HepG2 (cell line): ENCODE data around the gene PRR33. TPM values are rescaled to one million over a fixed set of nuclear protein-coding genes. Genes with fewer than 3 reads are reported as not detected.

Source experiments
- ATAC-seq: fragments of 200-7000 bp; cut with Tn5 transposase; 3 replicates; pipeline ENCODE4 v1.9.1; 2020; ENCODE audit warnings: mild to moderate bottlenecking, moderate library complexity
- BruUV-seq: library from RNA; stranded (reverse); fragments of 400-500 nt; replicated peaks from 2 replicates; lab custom pipeline; 2021; lab: Mats Ljungman, UMichigan
- CTCF ChIA-PET: fragments of 300-600 bp; formaldehyde crosslinking; extraction: SDS; loops from one replicate; lab custom pipeline; 2021; ENCODE audit warnings: low total read pairs, inconsistent platforms, low intra/inter-chr PET ratio; lab: Yijun Ruan, JAX
- POLR2A ChIA-PET: fragments of 350-600 bp; sonication (Branson Sonifier 250); formaldehyde crosslinking; loops from one replicate; lab custom pipeline; 2020; ENCODE audit warnings: antibody characterized with exemption, inconsistent platforms; lab: Yijun Ruan, JAX
- DNase-seq: peaks from one replicate; pipeline ENCODE4 v3.0.0-alpha.2; 2015; ENCODE audit warnings: low spot score
- FAIRE-seq: peaks from 3 replicates; lab custom pipeline; 2011; peaks lifted over from hg19 to GRCh38; lab: Jason Lieb, UNC
- H2AFZ ChIP-seq: one replicate; pipeline ENCODE4 v1.6.1; 2011; ENCODE audit warnings: low read length, inconsistent platforms
- H3K27ac ChIP-seq: fragments of 300-600 bp; 3 replicates; pipeline ENCODE4 v1.8.0; 2011; ENCODE audit warnings: mixed run types, mild to moderate bottlenecking, mixed read lengths, low read length, inconsistent platforms; ENCODE audit not compliant: insufficient read depth; ENCODE audit errors: extremely low read length
- H3K27me3 ChIP-seq, 2 experiments: fragments of 200-600 bp in 1 of 2; 2 replicates in 1 of 2; 3 replicates in 1 of 2; pipeline versions ENCODE4 v1.6.0 to v1.8.0; 2011; ENCODE audit warnings: low read length in 2 of 2, mild to moderate bottlenecking in 2 of 2, moderate library complexity in 2 of 2, inconsistent platforms in 1 of 2; ENCODE audit not compliant: insufficient read depth in 2 of 2, control insufficient read depth in 1 of 2
- H3K36me3 ChIP-seq, 2 experiments: fragments of 200-600 bp in 1 of 2; replicated peaks in 1 of 2; 2 replicates in 1 of 2; 3 replicates in 1 of 2; pipeline versions ENCODE4 v1.5.1 to v1.8.0; 2011; ENCODE audit warnings: low read length in 2 of 2, inconsistent platforms in 1 of 2; ENCODE audit not compliant: insufficient read depth in 2 of 2, control insufficient read depth in 1 of 2
- H3K4me1 ChIP-seq: 2 replicates; pipeline ENCODE4 v1.5.1; 2012; ENCODE audit warnings: low read length, inconsistent platforms; ENCODE audit not compliant: insufficient read depth
- H3K4me2 ChIP-seq: 2 replicates; pipeline ENCODE4 v1.6.0; 2011; ENCODE audit warnings: low read depth, low read length, inconsistent platforms
- H3K4me3 ChIP-seq, 3 experiments: fragments of 200-600 bp in 1 of 3; sonication (generic), shearing (Covaris generic) in 1 of 3; replicated peaks in 1 of 3; 2 replicates each; pipeline ENCODE4 v1.5.1; 2011 to 2016; ENCODE audit warnings: low read length in 3 of 3, inconsistent platforms in 2 of 3, low read depth in 2 of 3, mild to moderate bottlenecking in 2 of 3, control low read depth in 1 of 3, mixed read lengths in 1 of 3; ENCODE audit not compliant: insufficient read depth in 1 of 3
- H3K79me2 ChIP-seq: one replicate; pipeline ENCODE4 v1.6.1; 2011; ENCODE audit warnings: low read length, inconsistent platforms; ENCODE audit not compliant: insufficient read depth
- H3K9ac ChIP-seq: 2 replicates; pipeline ENCODE4 v1.6.0; 2011; ENCODE audit warnings: mild to moderate bottlenecking, low read depth, low read length, inconsistent platforms; ENCODE audit not compliant: insufficient read depth
- H3K9me3 ChIP-seq: 2 replicates; pipeline ENCODE4 v1.5.1; 2012; ENCODE audit warnings: mild to moderate bottlenecking, low read length
- H4K20me1 ChIP-seq: 2 replicates; pipeline ENCODE4 v1.6.0; 2011; ENCODE audit warnings: inconsistent platforms, mild to moderate bottlenecking, low read length, moderate library complexity; ENCODE audit not compliant: insufficient read depth
- CBX5 ChIP-seq: sonication (generic); formaldehyde crosslinking; IDR thresholded peaks from 2 replicates; pipeline ENCODE4 v1.4.0; 2020; ENCODE audit warnings: missing genetic modification reagents, borderline replicate concordance
- CCDC6 ChIP-seq: sonication (generic); formaldehyde crosslinking; IDR thresholded peaks from 2 replicates; pipeline ENCODE4 v1.8.1; 2022; ENCODE audit warnings: mild to moderate bottlenecking, missing genetic modification reagents, moderate library complexity
- ELF1 ChIP-seq: sonication (generic); formaldehyde crosslinking; IDR thresholded peaks from 2 replicates; pipeline ENCODE4 v1.4.0; 2020; ENCODE audit warnings: missing genetic modification reagents
- ETV6 ChIP-seq: sonication (generic); formaldehyde crosslinking; conservative IDR thresholded peaks from 2 replicates; pipeline ENCODE4 v1.4.0; 2020; ENCODE audit warnings: missing genetic modification reagents
- IRF1 ChIP-seq: sonication (generic); formaldehyde crosslinking; IDR thresholded peaks from 2 replicates; pipeline ENCODE4 v1.4.0; 2020; ENCODE audit warnings: low read depth, mild to moderate bottlenecking, missing genetic modification reagents
- KDM5A ChIP-seq: fragments of 200-600 bp; sonication (generic); IDR thresholded peaks from 2 replicates; pipeline ENCODE4 v1.7.0; 2018; ENCODE audit warnings: antibody characterized with exemption, mild to moderate bottlenecking, low read length, borderline replicate concordance
- MLLT10 ChIP-seq: sonication (generic); formaldehyde crosslinking; IDR thresholded peaks from 2 replicates; pipeline ENCODE4 v1.4.0; 2020; ENCODE audit warnings: missing genetic modification reagents
- NCOA1 ChIP-seq: sonication (generic); formaldehyde crosslinking; IDR thresholded peaks from 2 replicates; pipeline ENCODE4 v1.9.0; 2021; ENCODE audit warnings: missing genetic modification reagents
- NFRKB ChIP-seq: fragments of 450-650 bp; IDR thresholded peaks from 2 replicates; pipeline ENCODE4 v1.6.1; 2017
- NR2F2 ChIP-seq: IDR thresholded peaks from 2 replicates; pipeline ENCODE4 v1.6.1; 2012; ENCODE audit warnings: low read depth, inconsistent platforms, borderline replicate concordance
- PAF1 ChIP-seq: IDR thresholded peaks from 2 replicates; pipeline ENCODE4 v1.6.1; 2016; ENCODE audit warnings: missing genetic modification reagents, missing compliant biosample characterization
- RARA ChIP-seq: IDR thresholded peaks from 2 replicates; pipeline ENCODE4 v1.6.1; 2016; ENCODE audit warnings: missing genetic modification reagents, missing compliant biosample characterization
- REPIN1 ChIP-seq: sonication (generic); formaldehyde crosslinking; IDR thresholded peaks from 2 replicates; pipeline ENCODE4 v1.8.0; 2022; ENCODE audit warnings: missing genetic modification reagents, low read depth, mild to moderate bottlenecking, borderline replicate concordance
- RFX5 ChIP-seq: IDR thresholded peaks from 2 replicates; pipeline ENCODE4 v1.6.1; 2011; ENCODE audit warnings: low read depth, low read length, improper control_type of control experiment
- ZFP82 ChIP-seq: sonication (generic); formaldehyde crosslinking; IDR thresholded peaks from 2 replicates; pipeline ENCODE4 v1.5.1; 2020; ENCODE audit warnings: mild to moderate bottlenecking, missing genetic modification reagents, borderline replicate concordance
- ZNF704 ChIP-seq: sonication (generic); formaldehyde crosslinking; IDR thresholded peaks from 2 replicates; pipeline ENCODE4 v1.8.1; 2023; ENCODE audit warnings: mild to moderate bottlenecking, inconsistent platforms, moderate library complexity, missing genetic modification reagents, borderline replicate concordance
- ZNF784 ChIP-seq: sonication (generic); formaldehyde crosslinking; IDR thresholded peaks from 2 replicates; pipeline ENCODE4 v1.5.1; 2020; ENCODE audit warnings: missing genetic modification reagents, mild to moderate bottlenecking, borderline replicate concordance
- WGBS: methylation state at CpG from one replicate; pipeline ENCODE4 v1.1.6; 2017; ENCODE audit warnings: low lambda C conversion rate; 5-methylcytosine and 5-hydroxymethylcytosine counted together
- in situ Hi-C: cut with HindIII; loops from 2 replicates; pipeline ENCODE4 v1.10.0; 2017; ENCODE audit warnings: low pct_unique_long_range_greater_than_20kb; ENCODE audit not compliant: extremely low pct_ligation_motif_present
- intact Hi-C: fragments of 100-400 bp; cut with micrococcal nuclease; formaldehyde crosslinking; loops from one replicate; pipeline ENCODE4 v1.10.0; 2022; ENCODE audit not compliant: unreplicated experiment
- polyA plus RNA-seq, 8 experiments: library from polyadenylated mRNA; depleted of rRNA in 3 of 8; stranded (reverse) in 7 of 8; unstranded in 1 of 8; fragments of >200 nt; fragmentation: Illumina TruSeq in 4 of 8; extraction: Trizol in 4 of 8; gene quantifications; 2 replicates each; pipeline versions ENCODE4 v1.2.1 to v1.2.3, GENCODE V29; 2011 to 2016; ENCODE audit warnings: low read depth in 4 of 8, missing spikeins in 1 of 8, mixed read lengths in 1 of 8; ENCODE audit not compliant: insufficient read depth in 1 of 8
- total RNA-seq, 5 experiments: library from RNA; depleted of rRNA; stranded (reverse); fragments of >200 nt; fragmentation: Illumina TruSeq; extraction: Trizol; gene quantifications; 2 replicates each; pipeline ENCODE4 v1.2.3, GENCODE V29; 2016; ENCODE audit warnings: low read depth in 1 of 5
- TF ChIP-seq, protein P1 (sequence below): sonication (generic); formaldehyde crosslinking; IDR thresholded peaks from 2 replicates; pipeline ENCODE4 v1.4.0; 2020; ENCODE audit warnings: missing genetic modification reagents
- TF ChIP-seq, protein P2 (sequence below): IDR thresholded peaks from 2 replicates; pipeline ENCODE4 v1.6.1; 2016

PRR33 gene
- total and polyA plus RNA-seq, 2 of the 13 experiments (the other 11 are each of a cell fraction or from before 2014, with no cell fraction given): not detected

DNA sequence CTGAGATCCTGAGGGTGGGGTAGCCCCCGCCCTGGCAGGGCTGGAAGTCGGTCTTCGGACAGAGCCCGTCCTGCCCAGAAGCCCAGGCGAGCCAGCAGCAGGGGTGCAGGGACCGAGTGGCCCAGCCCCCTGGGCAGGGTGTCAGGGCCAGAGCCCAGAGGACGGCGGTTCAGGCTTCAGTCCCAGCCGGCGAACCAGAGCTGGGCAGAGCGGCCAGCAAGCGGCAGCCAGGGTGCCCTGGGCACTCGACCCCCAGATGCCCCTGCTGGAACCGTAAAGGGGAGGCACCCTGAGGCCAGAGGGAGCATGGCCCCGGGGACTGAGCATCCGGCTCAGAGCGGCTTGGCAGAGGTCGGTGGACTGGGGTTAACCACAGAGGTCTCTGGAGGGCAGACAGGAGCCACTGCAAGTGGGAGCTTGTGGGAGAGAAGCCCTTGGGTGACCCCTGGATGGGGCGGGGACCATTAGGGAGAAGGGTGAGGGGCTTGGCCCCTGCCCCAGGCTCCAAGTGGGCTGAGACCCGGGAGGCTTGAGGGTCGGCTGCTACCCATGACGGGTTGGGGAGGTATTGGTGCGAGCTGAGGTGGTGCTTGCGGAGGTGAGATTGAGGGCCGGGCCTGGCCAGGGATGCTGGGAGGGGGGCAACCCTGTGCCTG lies 22.9 kb downstream of the PRR33 start (continued):
- TF ChIP-seq ZNF784 (CRISPR knock-in tag): no peak
- TF ChIP-seq RFX5: no peak
- TF ChIP-seq MLLT10 (CRISPR knock-in tag): no peak
- no peak for TF ChIP-seq REPIN1 (CRISPR knock-in tag)

- Histone ChIP-seq H3K4me1 (no peaks in the 10 kb centered on the region), H3K9ac (no peak overlapping the region), H2AFZ (no peak overlapping the region), H3K9me3 (no peaks in the 10 kb centered on the region), H3K27ac (no peak overlapping the region), H3K79me2 (no peaks in the 10 kb centered on the region), H3K36me3 (no peaks in the 10 kb centered on the region), H3K27me3 (peaks cover 27 to 91% of the 10 kb centered on the region in 2 experiments), H3K4me3 (no peak overlapping the region), H3K4me2 (no peak overlapping the region), H4K20me1 (no peaks in the 10 kb centered on the region)
- intact Hi-C loops (no loop called here), in situ Hi-C loops (no loop called here)
- ChIA-PET POLR2A (no interaction called here), CTCF (no interaction called here)
- WGBS: no CpG with 5 or more reads among the region's 14 CpGs
- ATAC-seq (no peak), DNase-seq (no peak), FAIRE-seq (no peak)
- BruUV-seq: no TSS peak
- TF ChIP-seq ZFP82 (no peak), ETV6 (no peak), IRF1 (CRISPR knock-in tag) (no peak), CBX5 (CRISPR knock-in tag) (no peak), NR2F2 (no peak), ZNF704 (CRISPR knock-in tag) (no peak), CCDC6 (CRISPR knock-in tag) (no peak), KDM5A (no peak), NCOA1 (CRISPR knock-in tag) (no peak), ELF1 (CRISPR knock-in tag) (no peak), PAF1 (CRISPR knock-in tag) (no peak), RARA (CRISPR knock-in tag) (no peak), NFRKB (no peak)
- TF ChIP-seq, protein P1, sequence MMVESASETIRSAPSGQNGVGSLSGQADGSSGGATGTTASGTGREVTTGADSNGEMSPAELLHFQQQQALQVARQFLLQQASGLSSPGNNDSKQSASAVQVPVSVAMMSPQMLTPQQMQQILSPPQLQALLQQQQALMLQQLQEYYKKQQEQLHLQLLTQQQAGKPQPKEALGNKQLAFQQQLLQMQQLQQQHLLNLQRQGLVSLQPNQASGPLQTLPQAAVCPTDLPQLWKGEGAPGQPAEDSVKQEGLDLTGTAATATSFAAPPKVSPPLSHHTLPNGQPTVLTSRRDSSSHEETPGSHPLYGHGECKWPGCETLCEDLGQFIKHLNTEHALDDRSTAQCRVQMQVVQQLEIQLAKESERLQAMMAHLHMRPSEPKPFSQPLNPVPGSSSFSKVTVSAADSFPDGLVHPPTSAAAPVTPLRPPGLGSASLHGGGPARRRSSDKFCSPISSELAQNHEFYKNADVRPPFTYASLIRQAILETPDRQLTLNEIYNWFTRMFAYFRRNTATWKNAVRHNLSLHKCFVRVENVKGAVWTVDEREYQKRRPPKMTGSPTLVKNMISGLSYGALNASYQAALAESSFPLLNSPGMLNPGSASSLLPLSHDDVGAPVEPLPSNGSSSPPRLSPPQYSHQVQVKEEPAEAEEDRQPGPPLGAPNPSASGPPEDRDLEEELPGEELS (CRISPR knock-in tag): no peak
- TF ChIP-seq, protein P2, sequence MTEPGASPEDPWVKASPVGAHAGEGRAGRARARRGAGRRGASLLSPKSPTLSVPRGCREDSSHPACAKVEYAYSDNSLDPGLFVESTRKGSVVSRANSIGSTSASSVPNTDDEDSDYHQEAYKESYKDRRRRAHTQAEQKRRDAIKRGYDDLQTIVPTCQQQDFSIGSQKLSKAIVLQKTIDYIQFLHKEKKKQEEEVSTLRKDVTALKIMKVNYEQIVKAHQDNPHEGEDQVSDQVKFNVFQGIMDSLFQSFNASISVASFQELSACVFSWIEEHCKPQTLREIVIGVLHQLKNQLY (CRISPR knock-in tag): no peak
Observed at GRCh38 chr11:1868056-1868635, 23.5 kb downstream of the PRR33 start.
